ENCODE results near the gene KAT2B.
A peak's percentile ranks its signal among the peaks of the same experiment; 100 is the strongest.

The KAT2B gene

GRCh38 chr3:20154078-20154477 lies 113.8 kb downstream of the KAT2B start:
- DNase-seq, result no peak

GRCh38 chr3:20154928-20155327 lies 114.7 kb downstream of the KAT2B start:
- DNase-seq, result no peak

- no peak for DNase-seq
Measured at GRCh38 chr3:20160230-20160629, 120.0 kb downstream of the KAT2B start.

GRCh38 chr3:20161714-20162113 lies 121.5 kb downstream of the KAT2B start:
- no peak for DNase-seq

GRCh38 chr3:20173844-20174410 lies 133.7 kb downstream of the KAT2B start:
- DNase-seq, result no peak

- no peak for DNase-seq
Measured at GRCh38 chr3:20181276-20181675, 141.0 kb downstream of the KAT2B start.

GRCh38 chr3:20182206-20182605 lies 142.0 kb downstream of the KAT2B start:
- no peak for DNase-seq

- DNase-seq, result no peak
Measured at GRCh38 chr3:20185331-20185678, 145.1 kb downstream of the KAT2B start.

GRCh38 chr3:20185679-20186599 lies 145.7 kb downstream of the KAT2B start, which contains the start of gene SGO1:
Gene SGO1 (minus strand): TSS chr3:20186206. CDS start chr3:20184027, 2,179 bp downstream.
- DNase-seq, result peak; percentile 95 to 96

- DNase-seq, result peak in 1 of 2 donors; percentile 10
Measured at GRCh38 chr3:20186600-20187004, 146.4 kb downstream of the KAT2B start.

GRCh38 chr3:20190991-20191390 lies 150.7 kb downstream of the KAT2B start:
- no peak for DNase-seq

GRCh38 chr3:20194793-20195460 lies 154.7 kb downstream of the KAT2B start:
- DNase-seq, result no peak

GRCh38 chr3:20197775-20198174 lies 157.5 kb downstream of the KAT2B start:
- no peak for DNase-seq

- no peak for DNase-seq
Measured at GRCh38 chr3:20201143-20201542, 160.9 kb downstream of the KAT2B start.

Data from hippocampal formation (tissue), 2 donors.